Stomach (tissue), 4 donors: ENCODE data around the gene RBM7.

Source experiments
- CTCF ChIP-seq, 7 experiments: fragments of 450-650 bp in 4 of 7; fragments of 200-600 bp in 3 of 7; sonication (generic) in 3 of 7; IDR thresholded peaks; one replicate each; pipeline ENCODE4 v1.5.1; 2016 to 2019; ENCODE audit warnings: antibody characterized with exemption in 7 of 7, control low read depth in 2 of 7, mild to moderate bottlenecking in 1 of 7
- EP300 ChIP-seq: sonication (generic); formaldehyde crosslinking; IDR thresholded peaks from one replicate; pipeline ENCODE4 v1.6.1; 2017; ENCODE audit warnings: antibody characterized with exemption
- POLR2A ChIP-seq, 4 donors: fragments of 450-650 bp; IDR thresholded peaks; one replicate each; pipeline ENCODE4 v1.6.1; 2016; ENCODE audit warnings: antibody characterized with exemption in 4 of 4, control low read depth in 2 of 4, mild to moderate bottlenecking in 1 of 4, moderate library complexity in 1 of 4
- POLR2AphosphoS5 ChIP-seq, 3 donors: sonication (generic); formaldehyde crosslinking; IDR thresholded peaks; one replicate each; pipeline ENCODE4 v1.6.1; 2016; ENCODE audit warnings: antibody characterized with exemption in 3 of 3

- TF ChIP-seq CTCF (IDR thresholded peaks at IDR 0.05) (no peak), POLR2AphosphoS5 (IDR thresholded peaks at IDR 0.05) (no peak), POLR2A (IDR thresholded peaks at IDR 0.05) (no peak), EP300 (no peak)
These were observed 39.8 kb downstream of the RBM7 start for GRCh38 chr11:114440121-114440860.
